ENCODE measurements around the gene DNMT3B. TPM values are rescaled to one million over a fixed set of nuclear protein-coding genes. Genes with fewer than 3 reads are reported as not detected.
A peak's percentile ranks its signal among the peaks of the same experiment; 100 is the strongest.

DNMT3B gene
- 7.3 and 9.3 TPM in 2 replicates for total RNA-seq (2014; rRNA removed)
- percentile 54 among the genes with signal in this experiment for Bru-seq, nascent RNA
- BruChase-seq, experiment 1, labeled RNA remaining after a 6-hour chase = percentile 52 among the genes with signal in this experiment
- BruChase-seq, experiment 2, labeled RNA remaining after a 2-hour chase = percentile 51 among the genes with signal in this experiment
- long read RNA-seq, partial matches to known transcripts = 2 of 5 reads
- long read RNA-seq, other reads (novel, unspliced or antisense) = 3 of 5 reads

DNA sequence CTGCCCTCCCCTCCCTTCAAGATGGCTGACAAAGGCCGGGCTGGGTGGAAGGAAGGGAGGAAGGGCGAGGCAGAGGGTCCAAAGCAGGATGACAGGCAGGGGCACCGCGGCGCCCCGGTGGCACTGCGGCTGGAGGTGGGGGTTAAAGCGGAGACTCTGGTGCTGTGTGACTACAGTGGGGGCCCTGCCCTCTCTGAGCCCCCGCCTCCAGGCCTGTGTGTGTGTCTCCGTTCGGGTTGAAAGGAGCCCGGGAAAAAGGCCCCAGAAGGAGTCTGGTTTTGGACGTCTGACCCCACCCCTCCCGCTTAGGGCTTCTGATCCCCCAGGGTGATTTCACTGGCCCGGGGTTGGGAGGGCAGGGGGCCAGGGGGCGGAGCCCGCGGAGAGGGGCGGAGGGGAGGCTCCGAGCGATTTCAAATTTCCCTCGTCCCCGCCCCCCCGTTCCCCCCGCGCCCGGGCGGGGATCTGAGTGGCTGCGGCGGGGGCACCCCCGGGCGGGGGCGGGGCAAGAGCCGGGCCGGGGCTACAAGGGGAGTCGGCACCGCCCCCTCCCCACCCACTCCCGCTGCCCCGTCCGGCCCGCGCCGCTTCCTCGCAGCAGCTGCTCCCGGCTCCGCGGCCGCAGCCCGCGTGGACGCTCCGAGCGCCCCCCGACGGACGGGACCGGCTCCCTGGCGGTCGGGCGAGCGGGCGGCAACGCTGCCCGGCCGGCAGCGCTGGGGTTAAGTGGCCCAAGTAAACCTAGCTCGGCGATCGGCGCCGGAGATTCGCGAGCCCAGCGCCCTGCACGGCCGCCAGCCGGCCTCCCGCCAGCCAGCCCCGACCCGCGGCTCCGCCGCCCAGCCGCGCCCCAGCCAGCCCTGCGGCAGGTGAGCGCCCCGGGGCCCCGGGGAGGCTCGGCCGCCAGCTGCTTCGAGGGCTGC lies at the start of gene DNMT3B:
Gene DNMT3B, plus strand, starts transcription at position 555 of the 923 bp plus-strand sequence. CDS start 17,939 bp downstream, outside the sequence.
- no TSS peak for BruUV-seq (replicated peaks)
- TF ChIP-seq EZH2 (IDR thresholded peaks at IDR 0.05; ENCODE audit: low read length, unreplicated experiment) = no peak
- TF ChIP-seq, protein P1, sequence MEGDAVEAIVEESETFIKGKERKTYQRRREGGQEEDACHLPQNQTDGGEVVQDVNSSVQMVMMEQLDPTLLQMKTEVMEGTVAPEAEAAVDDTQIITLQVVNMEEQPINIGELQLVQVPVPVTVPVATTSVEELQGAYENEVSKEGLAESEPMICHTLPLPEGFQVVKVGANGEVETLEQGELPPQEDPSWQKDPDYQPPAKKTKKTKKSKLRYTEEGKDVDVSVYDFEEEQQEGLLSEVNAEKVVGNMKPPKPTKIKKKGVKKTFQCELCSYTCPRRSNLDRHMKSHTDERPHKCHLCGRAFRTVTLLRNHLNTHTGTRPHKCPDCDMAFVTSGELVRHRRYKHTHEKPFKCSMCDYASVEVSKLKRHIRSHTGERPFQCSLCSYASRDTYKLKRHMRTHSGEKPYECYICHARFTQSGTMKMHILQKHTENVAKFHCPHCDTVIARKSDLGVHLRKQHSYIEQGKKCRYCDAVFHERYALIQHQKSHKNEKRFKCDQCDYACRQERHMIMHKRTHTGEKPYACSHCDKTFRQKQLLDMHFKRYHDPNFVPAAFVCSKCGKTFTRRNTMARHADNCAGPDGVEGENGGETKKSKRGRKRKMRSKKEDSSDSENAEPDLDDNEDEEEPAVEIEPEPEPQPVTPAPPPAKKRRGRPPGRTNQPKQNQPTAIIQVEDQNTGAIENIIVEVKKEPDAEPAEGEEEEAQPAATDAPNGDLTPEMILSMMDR (conservative IDR thresholded peaks at IDR 0.05; ENCODE audit: low read depth, low read length) = 0 out of 2 replicates have a peak, but pooled peaks have one; percentile 13
- Histone ChIP-seq H2AFZ (ENCODE audit: low read length) (peak within 1 kb of the TSS; percentile 98), H3K4me2 (ENCODE audit: low read length) (peak within 1 kb of the TSS; percentile 99), H3K4me1 (ENCODE audit: insufficient read depth, low read length) (peaks cover 12% of the 10 kb centered on the region; the same call in 1 of the 2 replicates), H3K79me2 (ENCODE audit: low read length) (peaks cover 19% of the 10 kb centered on the region), H3K36me3 (ENCODE audit: low read depth, low read length) (no peaks in the 10 kb centered on the region), H3K27ac (ENCODE audit: low read length) (peak within 1 kb of the TSS; percentile 31; the same call in 1 of the 2 replicates), H3K27me3 (ENCODE audit: low read length) (no peaks in the 10 kb centered on the region), H4K20me1 (ENCODE audit: low read length) (no peaks in the 10 kb centered on the region), H3K9ac (ENCODE audit: low read length) (peak within 1 kb of the TSS; percentile 80), H3K9me3 (ENCODE audit: low read length) (no peaks in the 10 kb centered on the region), H3K4me3 (ENCODE audit: low read length) (peak within 1 kb of the TSS; percentile 98), H3F3A (ENCODE audit: low read length, unreplicated experiment) (no peaks in the 10 kb centered on the region), H3K9me2 (replicated peaks; ENCODE audit: low read length) (no peaks in the 10 kb centered on the region)
- DNase-seq (peak; percentile 88), ATAC-seq (peak; percentile 79)
- ChIA-PET POLR2A (ENCODE audit: unreplicated experiment) (interaction anchor here (0.5 to 0.6 kb wide), 2 partner anchors 16 to 1231 kb away, joined by 3 to 30 read pairs; no protein-coding TSS in a partner anchor), CTCF (interaction anchor here (0.6 to 1.7 kb wide), 5 partner anchors 14 to 232 kb away, joined by 5 to 13 read pairs (median 5); no protein-coding TSS in a partner anchor)
- intact Hi-C loops (cut with micrococcal nuclease) = loop anchor here (2.0 kb wide), 1 partner anchor 15 kb away; no protein-coding TSS in a partner anchor

DNA sequence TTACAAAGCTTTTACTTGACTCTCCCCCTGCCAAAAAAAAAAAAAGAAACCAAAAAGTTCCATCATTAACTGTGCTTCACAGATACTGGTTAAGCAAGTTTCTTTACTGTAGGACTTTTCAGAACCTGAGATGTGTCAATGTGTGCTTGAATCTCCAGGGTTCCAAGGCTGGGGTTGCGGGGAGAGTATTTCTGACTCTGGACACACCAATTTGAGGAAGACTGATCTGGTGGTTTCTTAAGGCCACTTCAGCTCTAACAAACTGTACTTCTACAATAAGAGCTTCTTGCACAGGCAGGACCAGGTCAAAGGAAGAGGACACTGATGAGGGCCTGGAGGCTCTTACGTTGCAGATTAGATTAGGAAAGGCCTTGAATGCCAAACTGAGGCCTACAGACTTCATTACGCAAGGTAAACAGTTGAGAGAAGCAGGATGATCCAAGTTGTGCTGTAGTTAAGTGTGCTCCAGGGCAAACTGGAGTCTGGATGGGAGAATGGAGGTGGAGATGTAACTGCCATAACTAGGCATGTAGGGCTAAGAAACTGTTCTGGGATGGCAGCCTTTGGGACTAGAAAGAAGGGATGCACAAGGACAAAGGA lies 43.3 kb upstream of the DNMT3B start:
- H3K9me3 ChIP-seq (ENCODE audit: low read length) = no peaks in the 10 kb centered on the region
- ATAC-seq (no peak), DNase-seq (no peak)
- no peak overlapping the region for H3K27ac ChIP-seq (ENCODE audit: low read length)
- no peaks in the 10 kb centered on the region for H3K27me3 ChIP-seq (ENCODE audit: low read length)
- intact Hi-C loops (cut with micrococcal nuclease) = no loop called here
- no peaks in the 10 kb centered on the region for H3F3A ChIP-seq (ENCODE audit: low read length, unreplicated experiment)
- no peak for TF ChIP-seq EZH2 (IDR thresholded peaks at IDR 0.05; ENCODE audit: low read length, unreplicated experiment)
- TF ChIP-seq EZH2phosphoT487 (IDR thresholded peaks at IDR 0.05; ENCODE audit: borderline replicate concordance, low read length) = no peak
- TF ChIP-seq, protein P1 (conservative IDR thresholded peaks at IDR 0.05; ENCODE audit: low read depth, low read length) = no peak
- H3K4me2 ChIP-seq (ENCODE audit: low read length) = no peak overlapping the region
- no peaks in the 10 kb centered on the region for H3K4me1 ChIP-seq (ENCODE audit: insufficient read depth, low read length)
- BruUV-seq (replicated peaks) = no TSS peak
- ChIA-PET CTCF (no interaction called here), POLR2A (ENCODE audit: unreplicated experiment) (interaction anchor here (0.6 kb wide), 1 partner anchor 10 kb away, joined by 3 read pairs; no protein-coding TSS in a partner anchor)
- H3K79me2 ChIP-seq (ENCODE audit: low read length) = no peaks in the 10 kb centered on the region
- H3K36me3 ChIP-seq (ENCODE audit: low read depth, low read length) = no peaks in the 10 kb centered on the region
- no peaks in the 10 kb centered on the region for H3K9me2 ChIP-seq (replicated peaks; ENCODE audit: low read length)
- no peak overlapping the region for H2AFZ ChIP-seq (ENCODE audit: low read length)
- H4K20me1 ChIP-seq (ENCODE audit: low read length) = no peaks in the 10 kb centered on the region
- H3K4me3 ChIP-seq (ENCODE audit: low read length) = no peak overlapping the region
- H3K9ac ChIP-seq (ENCODE audit: low read length) = no peak overlapping the region
